Caco-2 (cell line): ENCODE data around the gene ADGRV1. TPM values are rescaled to one million over a fixed set of nuclear protein-coding genes. Genes with fewer than 3 reads are reported as not detected.

ENCODE experiments used
- BruUV-seq: library from RNA; stranded (reverse); fragments of 400-500 nt; replicated peaks from 2 replicates; lab custom pipeline; 2021; lab: Mats Ljungman, UMichigan
- CTCF ChIA-PET: fragments of 300-600 bp; sonication (Branson Sonifier 250); formaldehyde crosslinking; loops from one replicate; lab custom pipeline; 2022; ENCODE audit warnings: antibody characterized with exemption; lab: Charles Lee
- POLR2A ChIA-PET: fragments of 300-600 bp; sonication (Branson Sonifier 250); formaldehyde crosslinking; loops from one replicate; lab custom pipeline; 2022; ENCODE audit warnings: antibody characterized with exemption; lab: Charles Lee
- DNase-seq, 2 experiments: peaks; one replicate each; pipeline versions ENCODE4 v3.0.0 to v3.0.0-alpha.2; 2020 to 2022
- H3K27me3 ChIP-seq: replicated peaks from 2 replicates; pipeline ENCODE4 v1.6.0; 2011; ENCODE audit warnings: low read length; ENCODE audit not compliant: control insufficient read depth, insufficient read depth
- H3K36me3 ChIP-seq: 2 replicates; pipeline ENCODE4 v1.5.1; 2011; ENCODE audit warnings: low read length; ENCODE audit not compliant: control insufficient read depth, insufficient read depth
- H3K4me1 ChIP-seq: fragments of 250-450 bp; sonication (Bioruptor Pico); 2 replicates; pipeline ENCODE4 v1.5.1; 2020; ENCODE audit warnings: mild to moderate bottlenecking
- H3K4me3 ChIP-seq: 2 replicates; pipeline ENCODE4 v1.5.1; 2011; ENCODE audit warnings: low read depth, mild to moderate bottlenecking, control low read depth, low read length
- H3K9me3 ChIP-seq: fragments of 250-450 bp; sonication (Bioruptor Pico); 2 replicates; pipeline ENCODE4 v1.5.1; 2020; ENCODE audit warnings: mild to moderate bottlenecking, moderate library complexity
- H3K27ac Mint-ChIP-seq: one replicate; pipeline ENCODE4 v1.8.0; 2022; ENCODE audit warnings: mixed read lengths; ENCODE audit not compliant: unreplicated experiment
- H3K27me3 Mint-ChIP-seq: one replicate; pipeline ENCODE4 v1.8.0; 2022; ENCODE audit warnings: mixed read lengths; ENCODE audit not compliant: insufficient read depth, unreplicated experiment
- H3K36me3 Mint-ChIP-seq: one replicate; pipeline ENCODE4 v1.8.0; 2022; ENCODE audit warnings: mild to moderate bottlenecking, mixed read lengths; ENCODE audit not compliant: insufficient read depth, unreplicated experiment
- H3K4me1 Mint-ChIP-seq: one replicate; pipeline ENCODE4 v1.8.0; 2022; ENCODE audit warnings: low read depth, mixed read lengths; ENCODE audit not compliant: unreplicated experiment
- H3K4me3 Mint-ChIP-seq: one replicate; pipeline ENCODE4 v1.8.0; 2022; ENCODE audit warnings: mild to moderate bottlenecking, moderate library complexity, mixed read lengths; ENCODE audit not compliant: unreplicated experiment
- H3K9me3 Mint-ChIP-seq: one replicate; pipeline ENCODE4 v1.8.0; 2022; ENCODE audit warnings: mixed read lengths; ENCODE audit not compliant: unreplicated experiment
- intact Hi-C: fragments of 100-400 bp; cut with micrococcal nuclease; formaldehyde crosslinking; loops from one replicate; pipeline ENCODE4 v1.10.0; 2022; ENCODE audit not compliant: unreplicated experiment
- total RNA-seq: library from RNA; stranded (reverse); gene quantifications from 2 replicates; pipeline ENCODE4 v1.2.3, GENCODE V29; 2022
- TF ChIP-seq, protein P1 (sequence below), 2 experiments: fragments of 200-600 bp in 1 of 2; IDR thresholded peaks; 1 replicate in 1 of 2; 2 replicates in 1 of 2; pipeline versions ENCODE4 v1.5.1 to v1.8.0; 2011 to 2022; ENCODE audit warnings: antibody characterized with exemption in 1 of 2, control low read depth in 1 of 2, inconsistent platforms in 1 of 2, low read depth in 1 of 2, low read length in 1 of 2, mild to moderate bottlenecking in 1 of 2, moderate library complexity in 1 of 2; ENCODE audit not compliant: insufficient read depth in 1 of 2, severe bottlenecking in 1 of 2, unreplicated experiment in 1 of 2

Gene ADGRV1
- total RNA-seq, 1 experiment from 2014 or later: 23.2 TPM

DNA sequence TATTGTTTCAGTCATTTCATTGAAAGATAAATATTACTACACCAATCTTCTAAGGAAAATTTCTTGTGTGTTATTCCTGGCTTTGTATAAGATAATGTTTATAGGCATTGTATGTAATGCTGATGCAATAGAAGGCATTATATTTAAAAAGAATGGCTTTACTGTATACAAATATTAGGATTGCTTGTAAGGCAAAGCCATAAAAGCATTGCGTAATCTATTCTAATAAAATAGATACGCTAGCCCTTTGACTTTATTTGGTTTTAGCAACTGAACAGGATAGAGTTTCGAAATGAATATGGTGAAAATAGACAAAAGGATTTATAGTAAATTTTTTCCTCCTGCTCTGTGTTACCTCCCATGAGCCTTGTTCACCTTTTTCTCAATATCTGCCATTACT is 23.7 kb upstream of the ADGRV1 start:
- Mint-ChIP-seq H3K4me1 (peaks cover 14% of the 10 kb centered on the region), H3K27me3 (no peaks in the 10 kb centered on the region), H3K36me3 (peaks cover 2% of the 10 kb centered on the region), H3K27ac (no peak overlapping the region), H3K4me3 (no peak overlapping the region), H3K9me3 (no peaks in the 10 kb centered on the region)
- ChIA-PET CTCF (interaction anchor here (0.6 kb wide), 1 partner anchor 95 kb away, joined by 7 read pairs; no protein-coding TSS in a partner anchor), POLR2A (no interaction called here)
- no TSS peak for BruUV-seq
- intact Hi-C loops: loop anchor here (1.0 kb wide), 2 partner anchors 13 to 23 kb away; partner anchors contain the start of gene ADGRV1
- H3K4me3 ChIP-seq: no peak overlapping the region
- H3K9me3 ChIP-seq: no peaks in the 10 kb centered on the region
- TF ChIP-seq, protein P1, sequence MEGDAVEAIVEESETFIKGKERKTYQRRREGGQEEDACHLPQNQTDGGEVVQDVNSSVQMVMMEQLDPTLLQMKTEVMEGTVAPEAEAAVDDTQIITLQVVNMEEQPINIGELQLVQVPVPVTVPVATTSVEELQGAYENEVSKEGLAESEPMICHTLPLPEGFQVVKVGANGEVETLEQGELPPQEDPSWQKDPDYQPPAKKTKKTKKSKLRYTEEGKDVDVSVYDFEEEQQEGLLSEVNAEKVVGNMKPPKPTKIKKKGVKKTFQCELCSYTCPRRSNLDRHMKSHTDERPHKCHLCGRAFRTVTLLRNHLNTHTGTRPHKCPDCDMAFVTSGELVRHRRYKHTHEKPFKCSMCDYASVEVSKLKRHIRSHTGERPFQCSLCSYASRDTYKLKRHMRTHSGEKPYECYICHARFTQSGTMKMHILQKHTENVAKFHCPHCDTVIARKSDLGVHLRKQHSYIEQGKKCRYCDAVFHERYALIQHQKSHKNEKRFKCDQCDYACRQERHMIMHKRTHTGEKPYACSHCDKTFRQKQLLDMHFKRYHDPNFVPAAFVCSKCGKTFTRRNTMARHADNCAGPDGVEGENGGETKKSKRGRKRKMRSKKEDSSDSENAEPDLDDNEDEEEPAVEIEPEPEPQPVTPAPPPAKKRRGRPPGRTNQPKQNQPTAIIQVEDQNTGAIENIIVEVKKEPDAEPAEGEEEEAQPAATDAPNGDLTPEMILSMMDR (IDR thresholded peaks at IDR 0.05; ENCODE audit: insufficient read depth in 1 of 2, low read depth in 1 of 2, low read length in 1 of 2, severe bottlenecking in 1 of 2, unreplicated experiment in 1 of 2): no peak
- no peak for DNase-seq
- peaks cover 18% of the 10 kb centered on the region for H3K4me1 ChIP-seq
- H3K27me3 ChIP-seq: no peaks in the 10 kb centered on the region
- no peaks in the 10 kb centered on the region for H3K36me3 ChIP-seq

DNA sequence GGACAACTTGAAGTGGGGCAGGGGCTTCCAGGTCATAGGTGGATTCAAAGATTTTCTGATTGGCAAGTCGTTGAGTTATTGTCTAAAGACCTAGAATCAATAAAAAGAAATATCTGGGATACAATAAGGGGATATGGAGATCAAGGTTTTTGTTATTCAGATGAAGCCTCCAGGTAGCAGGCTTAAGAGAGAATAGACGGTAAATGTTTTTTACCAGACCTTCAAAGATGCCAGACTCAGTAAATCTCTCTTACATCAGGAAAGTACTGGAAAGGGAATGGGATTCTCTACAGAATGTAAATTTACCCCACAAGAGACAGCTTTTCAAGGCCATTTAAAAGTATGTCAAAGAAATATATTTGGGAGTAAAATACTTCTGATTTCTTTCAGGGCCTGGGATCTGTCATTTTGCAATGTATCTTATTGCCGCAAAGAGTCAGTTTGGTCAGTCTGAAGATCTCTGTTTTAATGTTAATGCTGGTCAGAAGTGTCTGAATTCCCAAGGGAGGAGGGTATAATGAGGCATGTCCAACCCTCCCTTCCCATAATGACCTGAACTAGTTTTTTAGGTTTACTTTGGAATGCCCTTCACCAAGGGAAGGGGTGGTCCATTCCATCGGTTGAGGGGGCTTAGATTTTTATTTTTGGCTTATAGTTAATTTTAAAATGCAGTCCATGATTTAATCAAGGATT is 15.6 kb upstream of the ADGRV1 start:
- no peaks in the 10 kb centered on the region for H3K27me3 ChIP-seq
- no TSS peak for BruUV-seq
- H3K9me3 Mint-ChIP-seq: no peaks in the 10 kb centered on the region
- POLR2A ChIA-PET: no interaction called here
- CTCF ChIA-PET: no interaction called here
- no peaks in the 10 kb centered on the region for H3K4me1 Mint-ChIP-seq
- H3K36me3 Mint-ChIP-seq: peaks cover 5% of the 10 kb centered on the region
- no peaks in the 10 kb centered on the region for H3K36me3 ChIP-seq
- intact Hi-C loops: no loop called here
- H3K4me1 ChIP-seq: peaks cover 18% of the 10 kb centered on the region
- no peak overlapping the region for H3K27ac Mint-ChIP-seq
- no peak overlapping the region for H3K4me3 ChIP-seq
- no peak overlapping the region for H3K4me3 Mint-ChIP-seq
- H3K27me3 Mint-ChIP-seq: no peaks in the 10 kb centered on the region
- TF ChIP-seq, protein P1 (IDR thresholded peaks at IDR 0.05; ENCODE audit: insufficient read depth in 1 of 2, low read depth in 1 of 2, low read length in 1 of 2, severe bottlenecking in 1 of 2, unreplicated experiment in 1 of 2): no peak
- no peaks in the 10 kb centered on the region for H3K9me3 ChIP-seq
- no peak for DNase-seq

DNA sequence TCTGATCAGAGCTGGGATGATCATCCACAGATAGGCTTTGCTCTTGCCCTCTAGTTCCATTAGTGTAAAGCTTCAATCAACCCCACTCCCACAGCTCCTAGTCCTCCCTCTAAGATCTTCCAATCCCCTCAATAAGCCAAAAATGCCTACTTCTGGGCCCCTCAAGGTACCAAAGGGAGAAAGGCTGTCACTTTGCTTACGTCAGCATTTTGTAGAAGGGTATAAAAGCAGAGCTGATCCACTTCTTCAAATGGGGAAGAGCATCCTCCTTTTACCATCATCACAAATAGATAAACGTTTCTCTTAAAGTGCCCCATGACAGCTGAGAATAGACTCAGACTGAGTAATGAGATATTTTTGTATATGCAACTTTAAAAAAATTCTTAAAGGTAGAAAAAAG is 13.1 kb upstream of the ADGRV1 start:
- peaks cover 5% of the 10 kb centered on the region for H3K36me3 Mint-ChIP-seq
- no peak for DNase-seq
- POLR2A ChIA-PET: no interaction called here
- intact Hi-C loops: no loop called here
- H3K27me3 ChIP-seq: no peaks in the 10 kb centered on the region
- H3K9me3 ChIP-seq: no peaks in the 10 kb centered on the region
- TF ChIP-seq, protein P1 (IDR thresholded peaks at IDR 0.05; ENCODE audit: insufficient read depth in 1 of 2, low read depth in 1 of 2, low read length in 1 of 2, severe bottlenecking in 1 of 2, unreplicated experiment in 1 of 2): no peak
- H3K36me3 ChIP-seq: no peaks in the 10 kb centered on the region
- no peak overlapping the region for H3K4me3 Mint-ChIP-seq
- H3K27me3 Mint-ChIP-seq: no peaks in the 10 kb centered on the region
- no TSS peak for BruUV-seq
- no peaks in the 10 kb centered on the region for H3K4me1 Mint-ChIP-seq
- no peak overlapping the region for H3K4me3 ChIP-seq
- CTCF ChIA-PET: interaction anchor here (0.6 kb wide), 1 partner anchor 106 kb away, joined by 4 read pairs; no protein-coding TSS in a partner anchor
- no peak overlapping the region for H3K27ac Mint-ChIP-seq
- no peaks in the 10 kb centered on the region for H3K9me3 Mint-ChIP-seq
- H3K4me1 ChIP-seq: peaks cover 26% of the 10 kb centered on the region
